ENCODE data around the gene IQCH. TPM values are rescaled to one million over a fixed set of nuclear protein-coding genes. Genes with fewer than 3 reads are reported as not detected.

Gene IQCH
- total RNA-seq, 2 donors from 2014 or later = 0.93 to 2.2 TPM

DNA sequence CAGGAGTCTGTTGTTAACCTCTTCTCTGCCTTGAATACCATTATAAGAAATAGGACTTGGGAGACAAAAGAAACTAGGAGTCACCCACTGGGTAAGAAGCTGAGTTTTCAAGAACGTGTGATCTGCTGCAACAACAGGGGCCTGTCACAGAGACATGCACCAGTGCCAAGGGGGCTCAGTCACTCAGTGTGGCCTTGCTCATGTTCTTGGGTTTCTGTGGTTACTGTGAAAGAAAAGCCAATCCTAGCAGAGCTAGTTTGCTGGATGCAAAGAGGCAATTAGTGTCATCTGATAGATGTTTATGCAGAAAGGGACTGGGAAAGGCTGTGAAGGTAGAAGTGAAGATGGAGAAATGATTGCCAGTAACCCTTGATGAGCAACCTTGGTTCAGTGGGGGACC, 126.3 kb downstream of the IQCH start:
- Histone ChIP-seq H3K9me3 (no peaks in the 10 kb centered on the region), H3K36me3 (no peaks in the 10 kb centered on the region), H3K4me3 (no peak overlapping the region), H3K9ac (ENCODE audit: low read depth in 2 of 2, low read length in 2 of 2) (no peak overlapping the region), H3K27ac (no peak overlapping the region), H3K27me3 (no peaks in the 10 kb centered on the region), H3K4me1 (no peaks in the 10 kb centered on the region)
- intact Hi-C loops (cut with DNase I) = no loop called here
- DNase-seq = no peak
- TF ChIP-seq CTCF (IDR thresholded peaks at IDR 0.05) = no peak

DNA sequence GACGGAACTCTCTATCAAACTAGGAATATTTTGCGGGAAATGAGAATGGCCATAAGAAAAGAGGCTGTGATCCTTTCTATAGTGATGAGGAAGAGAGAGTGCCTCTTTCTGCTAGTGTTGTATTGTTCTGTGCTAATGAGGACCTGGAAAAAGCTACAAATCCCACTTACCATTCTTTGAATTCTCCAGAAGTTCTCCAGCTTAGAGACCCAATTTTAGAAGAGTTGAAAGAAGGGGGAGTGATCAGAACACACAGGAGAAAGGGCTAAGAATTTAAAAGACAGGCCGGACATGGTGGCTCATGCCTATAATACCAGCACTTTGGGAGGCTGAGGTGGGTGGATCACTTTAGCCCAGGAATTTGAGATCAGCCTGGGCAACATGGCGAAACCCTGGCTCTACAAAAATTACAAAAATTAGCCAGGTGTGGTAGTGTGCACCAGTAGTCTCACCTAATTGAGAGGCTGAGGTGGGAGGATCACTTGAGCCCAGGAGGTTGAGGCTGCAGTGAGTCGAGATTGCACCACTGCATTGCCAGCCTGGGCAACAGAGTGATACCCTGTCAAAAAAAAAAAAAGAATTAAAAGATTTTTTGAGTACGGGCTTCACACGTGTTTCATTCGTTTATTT, 126.9 kb downstream of the IQCH start:
- no peak overlapping the region for H3K9ac ChIP-seq (ENCODE audit: low read depth in 2 of 2, low read length in 2 of 2)
- H3K9me3 ChIP-seq = no peaks in the 10 kb centered on the region
- no peak overlapping the region for H3K27ac ChIP-seq
- TF ChIP-seq CTCF (IDR thresholded peaks at IDR 0.05) = no peak
- H3K36me3 ChIP-seq = no peaks in the 10 kb centered on the region
- H3K27me3 ChIP-seq = no peaks in the 10 kb centered on the region
- intact Hi-C loops (cut with DNase I) = no loop called here
- no peaks in the 10 kb centered on the region for H3K4me1 ChIP-seq
- DNase-seq = no peak
- no peak overlapping the region for H3K4me3 ChIP-seq

DNA sequence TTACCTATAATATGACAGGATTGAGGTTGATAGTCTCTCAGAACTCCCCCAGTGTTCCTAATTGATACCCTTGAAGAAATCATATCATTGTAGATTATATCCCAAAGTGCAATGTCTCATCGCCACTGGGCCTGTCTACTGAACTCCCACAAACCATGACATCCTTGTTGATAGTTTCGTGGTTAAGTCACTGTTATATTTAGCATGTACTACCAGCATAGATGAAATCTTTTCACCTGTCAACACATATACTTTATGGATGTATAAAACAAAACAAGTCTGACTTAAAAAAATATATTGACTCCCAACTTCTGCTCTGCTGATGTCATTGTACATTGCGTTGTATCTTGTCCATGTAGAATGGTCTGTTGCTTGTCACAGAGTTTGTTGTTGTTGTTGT, 128.1 kb downstream of the IQCH start:
- TF ChIP-seq CTCF (IDR thresholded peaks at IDR 0.05) = no peak
- intact Hi-C loops (cut with DNase I) = no loop called here
- Histone ChIP-seq H3K4me3 (no peak overlapping the region), H3K4me1 (no peaks in the 10 kb centered on the region), H3K36me3 (no peaks in the 10 kb centered on the region), H3K9me3 (no peaks in the 10 kb centered on the region), H3K27me3 (no peaks in the 10 kb centered on the region), H3K9ac (ENCODE audit: low read depth in 2 of 2, low read length in 2 of 2) (no peak overlapping the region), H3K27ac (no peak overlapping the region)
- DNase-seq = no peak

- no peaks in the 10 kb centered on the region for H3K36me3 ChIP-seq
- intact Hi-C loops (cut with DNase I) = no loop called here
- no peaks in the 10 kb centered on the region for H3K9me3 ChIP-seq
- no peak overlapping the region for H3K4me3 ChIP-seq
- TF ChIP-seq CTCF (IDR thresholded peaks at IDR 0.05) = no peak
- no peaks in the 10 kb centered on the region for H3K27me3 ChIP-seq
- H3K4me1 ChIP-seq = no peaks in the 10 kb centered on the region
- H3K9ac ChIP-seq (ENCODE audit: low read depth in 2 of 2, low read length in 2 of 2) = no peak overlapping the region
- H3K27ac ChIP-seq = no peak overlapping the region
- no peak for DNase-seq
Observed at GRCh38 chr15:67383899-67384298, 129.3 kb downstream of the IQCH start.

GRCh38 chr15:67384761-67385160, 130.2 kb downstream of the IQCH start:
- DNase-seq = no peak
- Histone ChIP-seq H3K9me3 (no peaks in the 10 kb centered on the region), H3K27ac (no peak overlapping the region), H3K36me3 (no peaks in the 10 kb centered on the region), H3K4me1 (no peaks in the 10 kb centered on the region), H3K4me3 (no peak overlapping the region), H3K27me3 (no peaks in the 10 kb centered on the region), H3K9ac (ENCODE audit: low read depth in 2 of 2, low read length in 2 of 2) (no peak overlapping the region)
- intact Hi-C loops (cut with DNase I) = no loop called here
- no peak for TF ChIP-seq CTCF (IDR thresholded peaks at IDR 0.05)

Data from colonic mucosa (tissue), 4 donors.